RWPE2 (cell line): Measurements from ENCODE around the gene MLIP.
"Not testable (repeated sequence)": the region's sequence is repeated elsewhere in the genome, so short reads cannot be mapped to it uniquely, and the experiment has no call there.

ENCODE experiments used
- ATAC-seq: fragments of 200-7000 bp; cut with Tn5 transposase; 3 replicates; pipeline ENCODE4 v1.9.1; 2021; ENCODE audit warnings: low read depth
- DNase-seq: peaks from one replicate; pipeline ENCODE4 v3.0.0-alpha.2; 2020; ENCODE audit warnings: low spot score
- H3K27ac ChIP-seq: fragments of 450-650 bp; 2 replicates; pipeline ENCODE4 v1.5.1; 2017; ENCODE audit warnings: mild to moderate bottlenecking; ENCODE audit not compliant: poor library complexity, severe bottlenecking
- H3K27me3 ChIP-seq: fragments of 250-450 bp; sonication (Bioruptor Pico); 2 replicates; pipeline ENCODE4 v1.5.1; 2021; ENCODE audit warnings: mild to moderate bottlenecking, moderate library complexity; ENCODE audit not compliant: insufficient read depth, poor library complexity, severe bottlenecking
- H3K36me3 ChIP-seq: fragments of 250-450 bp; sonication (Bioruptor Pico); 2 replicates; pipeline ENCODE4 v1.5.1; 2020; ENCODE audit warnings: low read depth, mild to moderate bottlenecking, moderate library complexity
- H3K4me1 ChIP-seq: fragments of 250-450 bp; sonication (Bioruptor Pico); 2 replicates; pipeline ENCODE4 v1.5.1; 2021; ENCODE audit warnings: mild to moderate bottlenecking, moderate library complexity; ENCODE audit not compliant: insufficient read depth, poor library complexity, severe bottlenecking
- H3K4me3 ChIP-seq: fragments of 250-450 bp; sonication (Bioruptor Pico); 2 replicates; pipeline ENCODE4 v1.5.1; 2021; ENCODE audit warnings: mild to moderate bottlenecking, moderate library complexity; ENCODE audit not compliant: severe bottlenecking
- H3K9me3 ChIP-seq: fragments of 250-450 bp; sonication (Bioruptor Pico); 2 replicates; pipeline ENCODE4 v1.5.1; 2021; ENCODE audit warnings: mild to moderate bottlenecking, moderate library complexity; ENCODE audit not compliant: severe bottlenecking
- CTCF ChIP-seq: fragments of 450-650 bp; IDR thresholded peaks from one replicate; pipeline ENCODE4 v1.5.1; 2017; ENCODE audit warnings: mild to moderate bottlenecking, moderate library complexity; ENCODE audit not compliant: poor library complexity, severe bottlenecking

Gene MLIP

GRCh38 chr6:54076159-54076789 is 35.0 kb upstream of the MLIP start:
- Histone ChIP-seq H3K4me3 (no peak overlapping the region), H3K36me3 (no peaks in the 10 kb centered on the region), H3K27me3 (no peaks in the 10 kb centered on the region), H3K27ac (no peak overlapping the region), H3K9me3 (no peaks in the 10 kb centered on the region), H3K4me1 (no peaks in the 10 kb centered on the region)
- ATAC-seq (no peak), DNase-seq (no peak)
- TF ChIP-seq CTCF: no peak

- not testable (repeated sequence) for DNase-seq, ATAC-seq, H3K4me1 ChIP-seq, H3K27me3 ChIP-seq, H3K36me3 ChIP-seq, H3K27ac ChIP-seq, H3K4me3 ChIP-seq, H3K9me3 ChIP-seq
Measured at GRCh38 chr6:54081499-54081898, 29.7 kb upstream of the MLIP start.

GRCh38 chr6:54083287-54083686 is 28.0 kb upstream of the MLIP start:
- no peak for ATAC-seq

GRCh38 chr6:54084231-54084630 is 27.0 kb upstream of the MLIP start:
- ATAC-seq (peak; percentile 29; the same call in 1 of the 3 replicates), DNase-seq (no peak)
- H3K27me3 ChIP-seq: no peaks in the 10 kb centered on the region
- H3K4me3 ChIP-seq: no peak overlapping the region
- no peak for TF ChIP-seq CTCF
- H3K4me1 ChIP-seq: no peaks in the 10 kb centered on the region
- no peak overlapping the region for H3K27ac ChIP-seq
- no peaks in the 10 kb centered on the region for H3K9me3 ChIP-seq
- H3K36me3 ChIP-seq: no peaks in the 10 kb centered on the region

More at GRCh38 chr6:54083287-54083686, 28.0 kb upstream of the MLIP start:
- H3K9me3 ChIP-seq: no peaks in the 10 kb centered on the region
- H3K4me1 ChIP-seq: no peaks in the 10 kb centered on the region
- no peak for TF ChIP-seq CTCF
- H3K27ac ChIP-seq: no peak overlapping the region
- H3K36me3 ChIP-seq: no peaks in the 10 kb centered on the region
- no peak for DNase-seq
- no peaks in the 10 kb centered on the region for H3K27me3 ChIP-seq
- no peak overlapping the region for H3K4me3 ChIP-seq

GRCh38 chr6:54085047-54085446 is 26.2 kb upstream of the MLIP start:
- H3K4me3 ChIP-seq: no peak overlapping the region
- ATAC-seq (no peak), DNase-seq (no peak)
- no peak overlapping the region for H3K27ac ChIP-seq
- no peak for TF ChIP-seq CTCF
- no peaks in the 10 kb centered on the region for H3K9me3 ChIP-seq
- no peaks in the 10 kb centered on the region for H3K36me3 ChIP-seq
- H3K4me1 ChIP-seq: no peaks in the 10 kb centered on the region
- no peaks in the 10 kb centered on the region for H3K27me3 ChIP-seq
